Activated CD4-positive, alpha-beta T cell treated with anti-CD3 and anti-CD28 coated beads, Interleukin-2, amount 50 U/mL, for 48 hours (primary cell): Measurements from ENCODE around the gene ADGRD2.
A peak's percentile ranks its signal among the peaks of the same experiment; 100 is the strongest.

Experiments used
- DNase-seq, 2 experiments: peaks; one replicate each; pipeline ENCODE4 v3.0.0-alpha.2; 2020

Gene ADGRD2

DNA sequence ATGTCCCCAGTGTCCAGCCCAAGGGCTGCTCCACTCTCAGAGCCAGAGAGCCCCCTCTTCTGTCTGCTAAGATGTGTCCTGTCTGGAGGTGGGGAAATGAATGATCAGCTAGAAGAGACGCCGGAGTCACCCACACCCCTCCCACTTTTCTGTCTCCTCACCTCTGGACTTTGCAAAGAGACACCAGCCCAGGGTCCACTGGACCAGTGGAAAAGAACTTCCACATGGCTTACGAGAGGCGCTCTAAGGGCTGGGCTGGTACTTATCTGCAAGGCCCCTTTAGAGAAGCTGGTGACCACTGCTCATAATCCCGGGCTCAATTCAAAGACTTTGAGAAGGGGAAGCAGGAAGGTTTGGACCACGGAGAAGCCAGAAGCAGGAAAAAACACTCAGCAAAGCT, 47.8 kb downstream of the ADGRD2 start:
- no peak for DNase-seq

DNA sequence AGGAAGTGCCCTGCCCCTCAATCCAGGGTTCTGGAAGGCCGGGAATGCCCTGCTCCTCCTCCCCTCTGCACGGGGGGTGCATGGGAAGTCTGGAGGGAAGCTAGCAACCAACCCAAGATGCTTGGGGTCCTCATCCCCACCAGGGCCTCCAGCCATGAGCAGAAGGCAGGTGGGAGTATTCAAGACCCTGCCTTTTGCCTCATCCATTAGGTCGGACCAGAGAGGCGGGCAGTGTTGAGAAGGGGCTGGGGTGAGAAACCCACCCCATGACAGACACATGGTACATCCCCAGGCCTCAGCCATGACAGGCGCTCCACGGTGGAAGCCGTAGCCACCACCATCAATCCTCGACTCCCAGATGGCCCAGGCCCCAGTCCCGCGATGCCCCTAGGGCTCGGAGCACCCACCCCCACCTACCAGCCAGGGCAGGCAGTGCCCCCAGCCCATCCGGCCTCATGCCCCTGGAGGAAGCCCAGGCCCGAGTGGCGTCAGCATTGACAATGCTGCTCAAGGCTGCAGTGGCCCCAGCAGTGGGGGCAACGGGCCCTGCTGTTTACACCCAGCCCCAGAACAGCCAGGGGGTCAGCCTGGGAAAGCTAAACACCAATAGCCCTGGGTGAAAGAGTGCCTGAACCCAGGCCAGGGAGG, 48.4 kb downstream of the ADGRD2 start:
- DNase-seq = no peak

DNA sequence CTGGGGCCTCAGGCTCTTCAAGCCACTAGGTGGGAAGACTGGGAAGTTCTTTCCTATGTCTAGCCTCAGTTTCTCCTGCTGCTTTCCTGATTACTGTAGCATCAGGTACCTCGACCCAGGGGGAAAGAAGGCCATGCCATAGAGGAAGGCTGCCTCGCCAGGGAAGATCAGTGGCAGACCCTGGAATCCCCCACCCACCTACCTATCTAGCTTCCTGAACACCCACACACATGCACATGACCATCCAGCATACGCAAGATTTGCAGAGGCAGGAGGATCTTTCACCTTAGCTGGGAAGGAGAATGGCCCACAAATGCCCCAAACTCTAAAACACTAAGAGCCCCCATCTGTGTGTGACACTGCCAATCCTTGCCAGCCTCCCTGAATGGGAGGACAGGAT, 49.0 kb downstream of the ADGRD2 start:
- DNase-seq = no peak

DNA sequence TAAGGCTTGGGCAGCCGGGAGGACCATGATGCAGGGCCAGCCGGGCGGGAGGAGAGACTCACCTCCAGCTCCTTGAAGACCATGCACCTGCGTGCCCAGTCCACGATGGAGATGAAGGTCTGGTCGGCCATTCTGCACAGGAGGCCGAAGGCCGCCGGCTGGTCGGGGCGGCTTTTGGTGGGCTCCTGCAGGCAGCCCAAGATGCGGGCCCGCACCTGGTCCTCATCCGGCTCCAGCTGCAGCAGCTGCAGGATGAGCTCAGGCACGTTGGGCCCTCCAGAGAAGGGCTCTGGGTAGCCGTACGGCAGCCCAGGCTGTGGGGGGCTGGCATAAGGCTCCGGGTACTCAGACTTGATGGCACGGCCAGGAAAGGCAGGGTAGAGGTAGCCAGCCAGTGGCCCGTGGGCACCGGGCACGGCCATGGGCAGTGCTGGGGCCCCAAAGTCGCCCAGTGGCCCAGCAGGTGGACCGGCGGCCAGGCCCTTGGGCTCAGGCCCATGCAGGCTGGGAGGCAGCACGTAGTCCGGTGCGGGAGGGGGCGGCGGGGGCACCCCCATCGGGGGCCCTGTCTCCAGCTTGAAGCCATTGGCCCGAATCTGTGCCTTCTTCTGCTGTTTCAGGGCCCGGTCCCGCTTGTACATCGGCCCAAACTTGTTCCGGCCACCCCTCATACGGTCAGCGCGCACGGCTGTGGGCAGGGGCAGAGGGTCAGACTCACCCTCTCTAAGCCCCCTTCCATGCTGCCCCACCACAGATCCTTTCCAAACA, 50.0 kb downstream of the ADGRD2 start:
- DNase-seq = no peak

DNA sequence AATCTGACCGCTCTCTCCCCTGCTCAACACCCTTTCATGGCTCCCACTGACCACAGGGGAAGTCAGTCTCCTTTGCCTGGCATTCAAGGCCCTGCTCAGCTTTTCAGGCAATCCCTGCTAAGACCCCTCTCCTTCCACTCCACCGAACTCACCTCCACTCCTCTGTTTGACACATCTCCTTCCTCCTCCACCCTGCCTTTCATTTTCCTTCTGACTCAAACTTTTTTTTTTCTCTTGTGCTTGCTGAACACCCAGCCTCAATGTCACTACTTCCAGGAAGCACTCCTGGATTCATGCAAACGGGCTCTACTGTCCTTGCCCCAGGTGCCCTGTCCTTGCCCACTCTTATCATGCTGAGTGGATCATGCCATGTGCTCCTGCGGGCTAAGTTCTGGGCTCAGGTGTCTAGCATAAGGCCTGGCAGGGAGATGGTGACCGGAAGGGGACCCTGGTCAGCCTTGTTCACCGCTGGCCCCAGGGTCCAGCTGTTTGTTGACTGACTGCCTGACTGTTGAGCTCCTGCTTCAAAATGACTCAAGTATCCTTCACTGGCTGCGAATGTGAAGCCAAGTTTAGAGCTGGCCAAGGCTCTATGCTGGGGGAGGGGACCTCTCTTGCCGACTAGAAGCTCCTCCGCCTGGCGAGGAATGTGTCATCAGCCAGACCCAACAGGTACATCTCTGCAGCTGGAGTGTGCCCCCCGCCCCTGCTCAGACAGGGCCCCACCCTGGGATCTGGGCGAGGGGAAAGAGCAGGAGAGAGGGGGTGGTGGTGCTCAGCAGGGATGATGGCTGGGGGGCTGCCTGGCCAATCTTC, 50.8 kb downstream of the ADGRD2 start:
- DNase-seq = no peak

DNA sequence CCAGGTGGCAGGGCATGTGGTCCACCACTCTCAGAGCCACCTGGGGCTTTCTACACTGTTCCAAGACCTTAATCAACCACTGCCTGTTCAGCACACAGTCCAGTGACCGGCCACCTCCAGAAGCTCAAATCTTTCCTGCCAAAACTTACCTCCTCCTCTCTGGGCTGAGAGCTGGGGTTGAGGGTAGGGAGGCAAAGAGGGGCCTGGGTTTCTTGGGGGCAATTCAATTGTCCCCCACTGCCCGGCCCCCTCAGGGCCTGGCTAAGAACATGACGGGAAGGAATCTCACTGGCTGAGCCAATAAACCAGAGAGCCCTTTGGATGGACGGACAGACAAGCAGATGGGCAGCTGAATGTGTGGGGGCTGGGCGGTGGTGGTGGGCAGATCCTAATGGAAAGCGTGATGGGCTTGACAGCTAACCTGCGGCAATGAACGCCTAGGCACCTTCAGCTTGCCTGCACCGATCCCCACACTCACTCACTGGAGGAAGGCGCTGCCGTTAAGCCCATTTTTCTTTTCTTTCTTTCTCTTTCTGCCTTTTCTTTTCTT, 51.6 kb downstream of the ADGRD2 start:
- DNase-seq = no peak

DNA sequence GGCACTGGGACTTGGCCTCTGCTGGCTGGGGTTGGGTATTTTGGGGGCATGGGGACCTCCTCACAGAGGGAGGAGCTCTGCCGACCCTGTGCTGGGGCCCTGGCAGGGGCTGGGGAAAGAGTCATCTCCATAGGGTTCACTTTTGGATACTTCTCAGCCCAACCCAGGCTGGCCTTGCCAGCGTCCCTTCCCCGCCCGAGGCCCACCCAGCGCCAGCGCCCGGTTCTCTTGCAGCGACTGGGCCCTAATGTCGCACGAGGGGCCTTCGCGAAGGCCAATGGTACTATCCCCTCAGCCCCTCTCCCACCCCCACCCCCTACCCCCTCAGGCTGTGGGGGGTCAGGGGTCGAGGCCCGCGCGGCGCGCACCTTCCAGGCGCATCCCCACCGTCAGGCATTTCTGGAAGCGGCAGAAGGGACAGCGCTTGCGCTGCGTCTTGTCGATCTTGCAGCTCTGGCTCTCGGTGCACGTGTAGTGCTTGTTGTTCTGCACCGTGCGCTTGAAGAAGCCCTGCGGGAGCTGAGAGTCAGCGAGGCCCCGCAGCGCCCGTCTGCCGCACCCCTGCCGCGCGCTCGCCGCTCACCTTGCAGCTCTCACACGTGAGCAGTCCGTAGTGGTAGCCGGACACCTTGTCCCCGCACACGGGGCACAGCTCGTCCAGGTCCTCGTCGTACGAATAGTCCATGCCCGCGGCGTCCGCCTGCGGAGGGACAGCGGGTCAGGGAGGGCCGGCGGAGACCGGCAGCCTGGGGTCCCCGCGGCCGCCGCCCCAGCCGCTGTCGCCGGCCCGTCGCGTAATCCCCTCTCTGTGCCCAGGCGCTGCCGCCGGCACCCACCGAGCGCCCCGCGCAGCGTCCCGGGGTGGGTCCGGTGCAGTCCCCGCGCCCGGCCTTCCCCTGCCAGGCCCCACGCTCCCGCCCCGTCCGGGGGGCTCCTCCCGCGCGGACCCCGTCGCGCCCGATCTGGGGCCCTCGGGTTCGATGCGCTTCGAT, 52.8 kb downstream of the ADGRD2 start:
- DNase-seq = no peak

DNA sequence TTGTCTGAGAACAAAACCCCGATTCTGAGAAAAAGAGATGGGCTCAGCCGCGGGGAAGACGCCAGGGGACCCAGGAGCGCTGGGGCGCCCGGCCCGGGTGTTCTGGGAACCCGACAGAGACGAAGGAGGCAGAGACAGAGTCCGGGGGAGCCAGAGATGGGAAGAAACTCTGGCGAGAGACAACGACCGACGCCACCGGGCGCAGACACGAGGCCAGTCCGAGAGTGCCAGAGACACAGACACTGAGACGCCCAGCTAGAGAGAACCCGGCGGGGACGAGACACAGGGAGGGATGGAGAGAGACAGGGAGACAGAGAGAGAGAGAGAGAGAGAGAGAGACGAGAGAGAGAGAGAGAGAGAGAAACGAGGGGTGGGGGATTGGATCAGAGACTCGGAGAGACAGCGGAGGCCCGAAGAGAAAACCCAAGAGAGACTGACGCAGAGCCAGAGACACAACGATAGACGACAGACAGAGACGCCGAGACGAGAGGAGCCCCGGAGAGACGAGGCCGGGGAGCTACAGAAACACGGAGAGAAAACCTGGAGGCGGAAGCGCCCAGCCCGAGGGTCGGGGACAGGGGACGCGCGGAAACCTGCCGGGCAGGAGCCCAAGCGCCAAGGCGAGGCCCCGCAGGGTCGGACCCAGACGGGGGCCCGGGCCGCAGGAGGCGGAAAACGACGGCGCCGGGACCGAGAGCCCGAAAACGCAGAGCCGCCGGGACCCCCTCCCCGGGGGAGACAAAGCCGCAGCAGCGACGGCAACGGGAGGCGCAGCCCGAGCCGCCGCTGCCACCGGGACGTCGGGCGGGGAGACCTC, 53.7 kb downstream of the ADGRD2 start:
- peak in 1 of 2 experiments; percentile 7 for DNase-seq

DNA sequence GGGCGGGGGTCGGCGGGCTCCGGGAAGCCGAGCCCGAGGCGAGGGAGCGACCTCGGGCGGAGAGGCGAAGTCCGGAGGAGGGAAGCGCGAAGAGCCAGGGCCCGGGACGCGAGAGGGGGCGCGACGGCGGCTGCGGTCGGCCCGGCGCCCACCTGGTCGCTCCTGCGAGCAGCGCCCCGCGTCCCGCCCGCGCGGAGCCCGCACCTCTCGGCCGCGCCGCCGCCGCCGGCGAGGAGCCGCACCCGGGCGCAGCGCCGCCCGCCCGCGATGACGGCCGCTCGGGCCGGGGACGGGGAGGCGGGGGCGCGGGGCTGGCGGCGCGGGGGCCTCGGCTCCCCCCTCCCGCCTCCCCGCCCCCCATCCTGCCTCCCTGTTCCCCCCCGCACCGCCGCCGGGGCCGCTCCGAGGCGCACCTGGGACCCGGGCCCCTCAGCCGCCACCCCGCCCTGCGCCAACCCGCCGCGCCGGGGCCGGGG, 54.3 kb downstream of the ADGRD2 start:
- DNase-seq = no peak

DNA sequence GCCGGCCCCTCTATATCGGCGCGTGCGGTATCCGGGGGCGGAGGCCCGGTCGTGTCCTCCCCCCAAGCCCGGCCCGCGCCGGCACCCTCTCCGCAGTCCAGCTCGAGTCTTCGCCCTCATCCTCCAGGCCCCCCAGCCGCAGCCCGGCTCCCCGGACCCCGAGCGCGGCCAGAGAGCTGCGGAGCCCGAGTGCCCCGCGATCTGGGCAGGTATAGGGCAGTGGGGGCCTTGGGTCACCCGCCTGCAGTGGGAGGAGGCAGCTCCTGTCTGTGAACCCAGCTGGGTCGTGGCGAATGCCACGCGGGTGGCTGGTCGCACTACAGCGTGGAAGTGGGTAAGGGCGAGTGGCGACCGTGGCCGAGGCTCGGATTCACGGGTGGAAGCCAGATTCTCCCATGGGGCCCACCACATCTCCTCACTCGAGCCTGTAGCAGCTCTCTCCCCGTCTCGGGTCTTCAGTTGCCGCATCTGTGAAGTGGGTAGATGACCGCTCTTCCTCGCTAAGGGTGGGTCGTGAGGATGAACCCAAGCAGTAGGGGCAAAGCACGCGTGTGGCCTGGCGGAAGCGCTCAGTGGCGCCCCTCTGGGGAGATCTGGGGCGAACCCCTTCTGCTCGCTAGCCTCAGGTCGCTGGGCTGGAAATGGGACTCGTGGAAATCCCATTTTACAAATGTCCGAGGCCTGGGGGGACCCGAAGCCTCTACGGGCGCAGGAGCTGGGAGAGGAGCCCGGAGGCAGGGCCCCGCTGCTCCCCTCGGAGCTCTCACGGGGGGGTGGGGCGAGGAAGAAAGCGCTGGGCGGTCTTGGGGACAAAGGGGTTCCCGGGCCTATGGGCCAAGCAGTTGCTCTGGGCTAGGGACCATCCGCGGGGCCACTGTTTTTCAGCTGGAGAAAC, 55.0 kb downstream of the ADGRD2 start:
- DNase-seq = no peak

DNA sequence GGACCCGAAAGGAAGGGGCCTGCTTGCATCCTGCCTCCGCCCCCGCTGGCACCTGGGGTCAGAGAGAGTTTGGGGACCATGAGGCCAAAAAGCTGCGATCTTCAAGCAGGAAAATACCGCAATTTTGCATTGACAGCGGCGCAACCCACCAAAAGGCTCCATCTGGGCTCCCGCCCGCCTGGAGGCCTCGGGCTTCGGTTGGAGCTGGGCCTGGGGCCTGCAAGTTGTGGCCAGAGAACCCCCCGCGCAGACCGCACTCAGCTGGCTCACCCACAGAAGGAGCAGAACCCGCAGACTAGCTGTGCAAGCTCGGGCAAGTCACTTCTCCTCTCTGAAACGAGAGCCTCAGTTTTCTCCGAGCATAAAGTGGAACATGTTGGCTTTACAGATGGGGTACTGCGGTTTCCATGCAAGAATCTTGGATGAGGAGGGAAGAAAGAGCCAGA, 55.7 kb downstream of the ADGRD2 start:
- DNase-seq = no peak

DNA sequence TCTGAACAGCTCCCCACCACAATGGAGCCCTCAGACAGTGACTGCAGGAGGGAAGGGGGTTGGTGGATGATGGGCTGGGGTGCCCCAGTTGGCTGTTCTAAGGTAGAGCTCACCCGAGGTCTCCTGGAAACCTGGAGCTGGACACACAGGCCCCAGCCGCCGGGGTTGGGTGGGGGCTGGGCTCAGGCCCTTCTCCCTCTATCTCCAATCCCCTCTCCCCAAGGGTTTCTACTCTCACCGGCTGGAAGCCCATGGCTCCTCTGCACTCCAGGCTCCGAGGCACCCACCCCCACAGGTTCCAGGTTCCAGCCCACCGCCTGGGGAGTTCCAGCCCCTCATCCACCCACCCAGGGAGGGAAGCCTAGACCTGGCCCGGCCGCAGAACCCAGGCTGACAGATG, 56.2 kb downstream of the ADGRD2 start:
- DNase-seq = no peak

DNA sequence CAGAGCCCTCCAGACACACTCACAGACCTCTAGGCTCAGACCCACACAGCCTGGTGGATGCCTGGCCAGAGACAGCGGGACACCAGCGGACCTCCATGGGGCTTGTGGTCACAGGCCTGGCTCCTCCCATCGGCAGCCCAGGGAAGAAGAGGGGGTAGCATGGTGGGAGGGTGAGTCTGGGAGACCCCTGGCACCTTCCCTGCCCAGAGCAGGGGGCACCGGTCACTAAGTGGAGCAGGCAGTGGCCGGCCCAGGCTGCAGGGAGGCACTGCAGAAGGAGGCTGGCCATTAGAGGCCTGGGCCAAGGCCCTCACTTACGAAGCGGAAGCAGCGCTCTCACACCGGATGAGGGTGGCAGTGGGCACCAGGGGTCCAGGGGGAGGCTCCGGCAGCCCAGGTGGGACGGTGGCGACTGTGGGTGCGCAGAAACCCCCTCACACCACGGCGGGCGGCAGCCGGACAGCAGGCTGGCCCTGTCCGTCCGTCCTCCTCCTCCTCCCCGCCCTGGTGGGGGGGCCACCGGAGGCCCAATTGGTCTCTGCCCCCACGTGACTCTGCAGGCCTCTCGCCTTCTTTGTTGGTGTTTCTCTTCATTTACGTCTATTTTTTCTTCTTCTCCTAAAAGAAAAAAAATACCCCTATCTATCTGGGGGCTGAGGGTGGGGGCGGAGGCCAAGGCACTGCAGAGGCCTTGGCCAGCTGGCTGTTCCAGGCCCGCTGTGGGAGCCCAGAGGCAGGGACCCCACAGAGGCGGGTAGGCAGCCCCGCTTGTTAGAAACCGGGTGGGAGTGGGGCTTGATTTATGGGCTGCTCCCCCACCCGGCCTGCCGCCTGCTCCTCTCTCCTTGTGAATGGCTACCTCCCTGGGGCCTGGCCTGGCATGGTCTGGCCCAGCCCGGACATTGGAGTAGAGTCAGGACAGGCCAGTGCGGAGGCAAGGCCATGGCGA, 57.0 kb downstream of the ADGRD2 start, which contains the start of gene NR5A1:
NR5A1 (minus strand) TSS at position 469 of the 949 bp plus-strand sequence. CDS start 4,004 bp downstream, outside the sequence.
- DNase-seq = no peak

DNA sequence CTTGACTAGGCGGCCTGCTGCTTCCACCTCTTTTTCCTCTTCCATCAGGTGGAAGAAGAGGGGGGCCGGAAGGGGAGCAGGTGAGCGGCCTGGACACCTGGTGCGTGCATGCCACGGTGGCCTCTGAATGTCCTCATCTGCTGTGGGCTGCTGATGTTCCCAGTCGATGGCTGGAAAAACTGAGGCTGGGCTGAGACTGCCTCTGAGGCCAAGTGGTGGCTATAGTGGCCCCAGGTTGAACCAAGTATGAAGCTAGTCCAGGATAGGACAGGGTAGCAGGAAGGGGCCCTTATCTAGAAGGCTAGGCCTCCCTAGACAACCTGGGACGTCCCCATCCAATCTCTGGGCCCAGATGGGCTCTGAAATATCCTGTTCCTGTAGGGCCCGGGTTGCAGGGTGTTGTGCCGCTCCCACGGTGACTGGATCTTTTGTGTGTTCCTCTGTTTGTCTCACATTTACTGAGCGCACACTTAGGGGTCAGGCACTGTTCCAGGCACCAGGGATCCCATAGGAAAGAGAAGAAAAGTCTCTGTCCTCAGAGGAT, 57.7 kb downstream of the ADGRD2 start:
- no peak for DNase-seq

DNA sequence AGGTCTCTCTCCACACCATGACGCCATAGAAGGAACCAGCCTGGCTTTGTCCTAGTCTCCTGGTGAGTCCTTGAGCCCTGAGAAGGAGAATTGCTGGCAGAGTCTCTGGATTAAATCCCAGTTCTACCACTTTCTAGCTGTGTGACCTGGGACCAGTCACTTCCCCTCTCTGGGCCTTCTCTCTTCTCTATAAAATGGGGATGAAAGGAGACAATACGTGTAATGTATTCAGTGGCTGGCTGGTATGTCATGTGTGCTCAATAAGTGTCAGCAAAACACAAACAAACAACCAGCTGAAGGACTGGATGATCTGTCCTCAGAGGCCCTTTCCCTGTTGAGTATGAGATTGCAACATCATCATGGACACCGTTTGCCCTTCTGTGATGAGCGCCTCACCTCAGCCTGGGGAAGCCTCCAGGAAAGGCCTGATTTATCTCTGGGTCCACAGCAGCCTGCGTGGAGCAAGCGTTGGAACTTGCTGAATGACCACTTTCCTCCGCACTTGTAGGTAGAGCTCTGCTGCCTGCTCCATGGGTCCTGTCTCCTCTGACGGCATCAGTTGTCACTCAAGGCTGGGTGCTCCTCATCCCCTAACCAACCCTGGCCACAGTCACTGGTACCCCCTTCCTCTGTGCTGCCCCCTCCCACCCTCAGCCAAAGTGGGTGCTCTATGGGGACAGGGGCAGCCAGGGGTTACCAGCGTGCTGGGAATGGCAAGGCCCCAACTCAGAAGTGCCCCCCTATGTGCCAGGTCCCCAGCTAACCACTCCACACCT, 60.6 kb downstream of the ADGRD2 start:
- DNase-seq = no peak

DNA sequence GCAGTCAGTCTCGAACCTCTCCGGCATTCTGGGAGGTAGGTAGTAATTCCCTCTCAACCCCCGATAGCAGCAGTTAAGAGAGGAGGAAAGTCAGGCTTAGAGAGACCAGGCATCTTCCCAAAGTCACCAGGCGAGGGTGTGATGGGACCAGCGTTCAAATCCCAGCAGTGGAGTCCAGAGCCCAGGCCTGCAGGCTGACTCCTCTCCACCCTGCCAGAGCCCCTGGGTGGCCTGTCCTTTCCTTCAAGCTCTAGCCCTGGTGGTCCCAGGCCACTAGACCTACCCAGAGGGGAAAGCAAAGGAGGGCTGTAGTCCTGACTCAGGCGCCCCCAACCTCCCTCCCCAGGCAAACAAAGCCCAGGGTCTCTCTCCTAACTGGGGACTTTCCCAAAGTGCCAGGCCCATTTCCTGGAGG, 61.2 kb downstream of the ADGRD2 start:
- DNase-seq = no peak
